Kidney (tissue), 2 donors: ENCODE results near the gene ZC3H10. TPM values are rescaled to one million over a fixed set of nuclear protein-coding genes. Genes with fewer than 3 reads are reported as not detected.

Experiments used
- polyA plus RNA-seq: library from polyadenylated mRNA; stranded (reverse); fragments of 350-450 nt; fragmentation: Illumina TruSeq; extraction: RNeasy Lipid Tissue Mini Kit (QIAGEN cat#74804); gene quantifications from one replicate; pipeline ENCODE4 v1.2.3, GENCODE V29; 2014; ENCODE audit warnings: low read depth, low replicate concordance; ENCODE audit not compliant: insufficient read depth
- total RNA-seq: library from RNA; stranded (reverse); fragmentation: NEBNext Ultra II Directional; extraction: Animal tissue kit (Norgen Biotek cat#: 25700); gene quantifications from one replicate; pipeline ENCODE4 v1.2.1, GENCODE V29; 2021
- donor health status: DM: yes; HTN: yes; CAD: no.

ZC3H10 gene
- total and polyA plus RNA-seq, 2 donors from 2014 or later: 2.4 to 8.6 TPM

Other genes with a start within 250 kb of the ZC3H10 start
- gene PYM1, start 190.4 kb upstream of the ZC3H10 start, total RNA-seq: 29.0 TPM
- gene PYM1, start 190.4 kb upstream of the ZC3H10 start, polyA plus RNA-seq: 39.7 TPM
- 68.2 TPM for gene DGKA, start 187.1 kb upstream of the ZC3H10 start, total RNA-seq
- gene DGKA, start 187.1 kb upstream of the ZC3H10 start, polyA plus RNA-seq: 13.2 TPM
- gene PMEL, start 152.2 kb upstream of the ZC3H10 start, total RNA-seq: 1.7 TPM
- gene PMEL, start 152.2 kb upstream of the ZC3H10 start, polyA plus RNA-seq: 3.5 TPM
- 23.2 TPM for gene CDK2, start 151.4 kb upstream of the ZC3H10 start, total RNA-seq
- 7.6 TPM for gene CDK2, start 151.4 kb upstream of the ZC3H10 start, polyA plus RNA-seq
- 112 TPM for gene RAB5B, start 144.2 kb upstream of the ZC3H10 start, total RNA-seq
- 72.5 TPM for gene RAB5B, start 144.2 kb upstream of the ZC3H10 start, polyA plus RNA-seq
- 33.1 TPM for gene SUOX, start 121.0 kb upstream of the ZC3H10 start, total RNA-seq
- 61.1 TPM for gene SUOX, start 121.0 kb upstream of the ZC3H10 start, polyA plus RNA-seq
- gene IKZF4, start 97.2 kb upstream of the ZC3H10 start, total RNA-seq: 9.4 TPM
- 2.7 TPM for gene IKZF4, start 97.2 kb upstream of the ZC3H10 start, polyA plus RNA-seq
- 46.7 TPM for gene RPS26, start 76.3 kb upstream of the ZC3H10 start, total RNA-seq
- 637 TPM for gene RPS26, start 76.3 kb upstream of the ZC3H10 start, polyA plus RNA-seq
- 58.1 TPM for gene ERBB3, start 38.1 kb upstream of the ZC3H10 start, total RNA-seq
- gene ERBB3, start 38.1 kb upstream of the ZC3H10 start, polyA plus RNA-seq: 31.5 TPM
- 76.8 TPM for gene PA2G4, start 13.7 kb upstream of the ZC3H10 start, total RNA-seq
- gene PA2G4, start 13.7 kb upstream of the ZC3H10 start, polyA plus RNA-seq: 72.4 TPM
- gene RPL41, start 1.6 kb upstream of the ZC3H10 start, total RNA-seq: 2,987 TPM
- 5,602 TPM for gene RPL41, start 1.6 kb upstream of the ZC3H10 start, polyA plus RNA-seq
- 104 TPM for gene ESYT1, start 10.0 kb downstream of the ZC3H10 start, total RNA-seq
- 40.4 TPM for gene ESYT1, start 10.0 kb downstream of the ZC3H10 start, polyA plus RNA-seq
- gene MYL6B, start 34.3 kb downstream of the ZC3H10 start, total RNA-seq: 48.2 TPM
- 142 TPM for gene MYL6B, start 34.3 kb downstream of the ZC3H10 start, polyA plus RNA-seq
- gene MYL6, start 40.1 kb downstream of the ZC3H10 start, total RNA-seq: 1,630 TPM
- 4,190 TPM for gene MYL6, start 40.1 kb downstream of the ZC3H10 start, polyA plus RNA-seq
- 112 TPM for gene SMARCC2, start 71.2 kb downstream of the ZC3H10 start, total RNA-seq
- gene SMARCC2, start 71.2 kb downstream of the ZC3H10 start, polyA plus RNA-seq: 18.8 TPM
- gene RNF41, start 103.7 kb downstream of the ZC3H10 start, total RNA-seq: 45.5 TPM
- 17.6 TPM for gene RNF41, start 103.7 kb downstream of the ZC3H10 start, polyA plus RNA-seq
- gene NABP2, start 106.1 kb downstream of the ZC3H10 start, total RNA-seq: 31.0 TPM
- gene NABP2, start 106.1 kb downstream of the ZC3H10 start, polyA plus RNA-seq: 42.3 TPM
- gene SLC39A5, start 111.8 kb downstream of the ZC3H10 start, total RNA-seq: 5.1 TPM
- 164 TPM for gene SLC39A5, start 111.8 kb downstream of the ZC3H10 start, polyA plus RNA-seq
- 46.4 TPM for gene ANKRD52, start 140.1 kb downstream of the ZC3H10 start, total RNA-seq
- 8.6 TPM for gene ANKRD52, start 140.1 kb downstream of the ZC3H10 start, polyA plus RNA-seq
- 14.5 TPM for gene COQ10A, start 148.7 kb downstream of the ZC3H10 start, total RNA-seq
- 30.0 TPM for gene COQ10A, start 148.7 kb downstream of the ZC3H10 start, polyA plus RNA-seq
- gene CS, start 182.1 kb downstream of the ZC3H10 start, total RNA-seq: 166 TPM
- gene CS, start 182.1 kb downstream of the ZC3H10 start, polyA plus RNA-seq: 105 TPM
- gene CNPY2, start 197.7 kb downstream of the ZC3H10 start, total RNA-seq: 112 TPM
- 156 TPM for gene CNPY2, start 197.7 kb downstream of the ZC3H10 start, polyA plus RNA-seq
- 83.0 TPM for gene PAN2, start 215.7 kb downstream of the ZC3H10 start, total RNA-seq
- gene PAN2, start 215.7 kb downstream of the ZC3H10 start, polyA plus RNA-seq: 27.1 TPM
- gene IL23A, start 220.6 kb downstream of the ZC3H10 start, total RNA-seq: 0.88 TPM
- not detected for gene IL23A, start 220.6 kb downstream of the ZC3H10 start, polyA plus RNA-seq
- 120 TPM for gene STAT2, start 241.8 kb downstream of the ZC3H10 start, total RNA-seq
- 27.2 TPM for gene STAT2, start 241.8 kb downstream of the ZC3H10 start, polyA plus RNA-seq
- gene APOF, start 244.6 kb downstream of the ZC3H10 start, total RNA-seq: not detected
- gene APOF, start 244.6 kb downstream of the ZC3H10 start, polyA plus RNA-seq: not detected